SK-N-SH treated with all-trans-retinoic acid at 6 μM for 48 hours (cell line): ENCODE measurements around the gene RFPL2.
"Not testable (repeated sequence)": the region's sequence is repeated elsewhere in the genome, so short reads cannot be mapped to it uniquely, and the experiment has no call there.

Source experiments
- CSRNP3 ChIP-seq: fragments of 250-450 bp; sonication (Bioruptor Pico); IDR thresholded peaks from 2 replicates; pipeline ENCODE4 v1.5.1; 2021; ENCODE audit warnings: mild to moderate bottlenecking, moderate library complexity
- SNAI2 ChIP-seq: fragments of 250-450 bp; sonication (Bioruptor Pico); IDR thresholded peaks from 2 replicates; pipeline ENCODE4 v1.5.0; 2020; ENCODE audit warnings: mild to moderate bottlenecking, moderate library complexity

GRCh38 chr22:32148372-32148771 is 56.5 kb downstream of the RFPL2 start:
- TF ChIP-seq SNAI2, CSRNP3 (CRISPR knock-in tag): not testable (repeated sequence)
